ENCODE data around the gene ACKR2.
"Not testable (repeated sequence)": the region's sequence is repeated elsewhere in the genome, so short reads cannot be mapped to it uniquely, and the experiment has no call there.

The ACKR2 gene

DNA sequence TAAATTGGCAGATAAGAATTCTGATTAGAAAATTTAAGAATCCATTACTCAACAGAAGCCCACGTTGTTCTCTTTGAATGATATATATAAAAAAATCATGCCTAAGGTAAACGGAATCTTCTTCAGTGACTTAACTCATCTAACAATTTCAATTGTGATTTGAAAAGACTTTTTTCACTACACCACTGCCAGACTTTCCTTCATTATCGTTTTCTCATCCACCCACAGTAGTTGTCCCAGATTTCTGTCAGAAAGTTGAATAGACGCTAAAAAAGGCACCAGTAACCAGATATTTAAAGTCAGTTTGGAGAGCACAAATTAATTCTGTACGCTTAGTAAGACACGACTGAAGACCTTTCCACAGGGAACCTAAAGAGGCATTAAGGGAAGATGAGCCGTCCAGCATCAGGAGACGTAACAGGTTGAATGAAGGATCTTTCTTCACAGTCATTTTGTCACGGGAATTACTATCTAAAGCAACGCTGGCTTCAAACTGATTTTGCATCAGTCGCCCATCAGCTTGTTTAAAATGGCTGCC, 6.3 kb upstream of the ACKR2 start:
- DNase-seq, result no peak

DNA sequence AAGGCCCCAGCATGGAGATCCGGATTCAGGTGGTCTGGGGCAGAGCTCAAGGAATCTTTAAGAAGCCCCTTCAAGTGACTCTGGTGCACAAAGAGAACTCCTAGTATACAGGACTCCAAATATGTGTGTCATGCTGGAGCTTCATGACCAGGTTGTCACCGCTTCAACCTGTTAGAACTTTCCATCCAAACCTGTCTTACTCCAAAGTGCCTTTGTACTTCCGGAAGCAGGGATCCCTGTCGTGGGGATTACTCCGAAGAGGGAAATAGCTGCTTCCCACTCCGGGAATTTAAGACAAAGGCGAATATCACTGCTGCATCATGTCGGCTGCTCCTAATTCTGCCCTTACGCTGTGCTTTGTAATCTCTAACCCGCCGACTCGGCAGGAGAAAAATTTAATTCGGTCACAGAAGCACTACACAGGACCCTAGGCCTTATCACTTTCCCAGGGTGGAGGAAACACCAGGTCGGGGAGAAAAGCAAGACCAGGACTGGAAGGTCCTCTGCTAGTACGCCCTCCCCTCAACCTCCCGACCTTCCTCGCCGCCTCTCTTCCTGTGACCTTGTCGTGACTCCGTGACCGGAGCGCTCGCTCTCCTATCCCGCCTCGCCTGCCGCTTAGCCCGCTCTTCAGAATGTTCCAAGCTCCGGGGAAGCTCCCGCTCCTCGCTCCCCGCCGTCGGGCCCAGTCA, 5.7 kb upstream of the ACKR2 start:
- peak in 1 of 2 donors; percentile 21 for DNase-seq

DNA sequence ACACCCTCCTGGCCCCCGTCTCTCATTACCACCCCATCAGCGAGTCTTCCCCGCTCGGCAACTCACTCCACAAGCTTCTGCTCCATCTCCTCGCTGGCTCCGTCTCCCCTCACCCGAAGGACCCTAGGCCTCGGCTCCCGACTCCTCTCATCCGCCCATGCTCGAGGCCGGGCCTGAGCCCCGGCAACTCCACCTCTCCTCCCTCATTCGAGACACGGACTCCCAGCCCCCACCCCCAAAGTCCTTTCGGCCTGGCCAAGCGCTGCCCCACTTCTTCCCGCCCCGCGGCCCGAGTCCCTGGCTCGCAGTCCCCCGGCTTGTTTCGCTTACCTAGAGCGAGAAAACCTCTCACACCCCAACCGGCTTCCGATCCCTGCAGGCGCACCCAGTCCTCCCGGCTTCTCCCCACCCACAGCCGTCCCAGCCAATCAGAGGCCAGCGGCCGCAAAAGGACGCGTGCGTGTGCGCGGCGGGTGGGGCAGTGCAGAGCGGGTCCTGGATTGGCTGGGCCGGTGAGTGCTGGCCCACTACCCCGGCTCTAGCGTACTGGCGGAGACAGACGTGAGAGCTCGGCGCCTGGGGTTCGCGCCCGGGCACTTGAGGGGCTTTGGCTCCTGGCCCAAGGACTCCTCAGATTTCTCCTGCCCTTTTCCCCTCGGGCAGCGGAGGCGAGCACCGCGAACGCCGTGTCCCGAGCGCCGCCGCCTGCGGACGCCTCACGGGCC, 5.0 kb upstream of the ACKR2 start, which contains the start of gene HIGD1A:
TSS of gene HIGD1A (minus strand) at position 385 of the 725 bp plus-strand sequence. CDS start 10,237 bp downstream, outside the sequence.
- DNase-seq, result peak; percentile 95 to 96

DNA sequence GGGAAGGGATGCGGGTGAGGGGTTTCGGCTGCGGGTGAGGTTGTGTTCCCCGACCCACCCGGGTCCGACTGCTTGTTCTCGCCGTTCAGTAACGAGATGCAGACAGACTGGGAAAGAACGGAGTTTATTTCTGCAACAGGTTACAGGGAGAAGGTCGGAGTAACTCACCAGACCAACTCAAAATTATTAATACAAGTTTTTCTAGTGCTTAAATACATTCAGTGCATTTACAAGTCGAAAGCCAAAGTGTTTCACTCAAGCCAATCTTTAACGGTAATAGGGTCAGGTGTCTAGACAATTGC, 4.5 kb upstream of the ACKR2 start:
- DNase-seq, result no peak

DNA sequence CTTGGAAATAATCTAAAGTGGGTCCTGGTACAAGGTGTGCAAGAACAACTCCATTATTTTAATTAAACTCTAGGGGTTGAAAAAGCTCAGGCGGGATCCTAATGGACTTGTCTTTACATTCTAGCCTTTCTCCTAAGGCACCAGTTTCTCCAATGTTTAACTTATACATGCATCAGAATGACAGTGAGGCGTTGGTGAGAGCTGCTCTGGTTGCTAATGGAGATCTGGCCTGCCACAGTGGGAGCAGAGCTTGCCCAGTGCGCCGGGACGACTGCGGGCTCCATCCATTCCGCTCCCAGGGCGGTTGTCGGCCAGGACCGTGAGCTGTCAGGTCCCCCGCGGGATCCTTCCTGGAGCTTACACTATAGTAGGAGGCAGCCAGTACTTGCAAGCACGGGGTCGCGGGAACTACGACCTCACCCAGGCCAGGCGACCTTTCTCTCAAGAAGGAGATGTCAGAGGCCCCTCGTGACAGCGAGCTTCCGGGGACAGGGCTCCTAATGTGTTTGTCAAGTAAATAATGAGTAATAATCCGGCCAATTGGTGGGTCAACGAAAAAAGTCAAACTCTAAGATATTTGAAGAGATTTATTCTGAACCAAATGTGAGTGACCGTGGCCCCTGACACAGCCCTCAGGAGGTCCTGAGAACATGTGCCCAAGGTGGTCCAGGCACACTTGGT, 4.0 kb upstream of the ACKR2 start:
- DNase-seq, result no peak

DNA sequence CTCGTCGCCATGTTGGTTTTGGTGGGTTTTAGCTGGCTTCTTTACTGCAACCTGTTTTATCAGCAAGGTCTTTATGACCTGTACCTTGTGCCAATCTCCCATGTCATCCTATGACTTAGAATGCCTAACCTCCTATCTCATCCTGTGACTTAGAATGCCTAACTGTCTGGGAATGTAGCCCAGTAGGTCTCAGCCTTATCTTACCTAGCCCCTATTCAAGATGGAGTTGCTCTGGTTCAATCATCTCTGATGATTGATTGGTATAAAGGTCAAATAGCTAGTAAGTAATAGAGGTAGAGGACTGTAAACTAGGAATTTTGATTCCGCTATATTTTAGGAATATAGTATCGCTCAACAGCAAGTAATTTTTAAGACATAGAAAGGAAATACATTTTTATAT, 1.3 kb upstream of the ACKR2 start:
- DNase-seq, result no peak

DNA sequence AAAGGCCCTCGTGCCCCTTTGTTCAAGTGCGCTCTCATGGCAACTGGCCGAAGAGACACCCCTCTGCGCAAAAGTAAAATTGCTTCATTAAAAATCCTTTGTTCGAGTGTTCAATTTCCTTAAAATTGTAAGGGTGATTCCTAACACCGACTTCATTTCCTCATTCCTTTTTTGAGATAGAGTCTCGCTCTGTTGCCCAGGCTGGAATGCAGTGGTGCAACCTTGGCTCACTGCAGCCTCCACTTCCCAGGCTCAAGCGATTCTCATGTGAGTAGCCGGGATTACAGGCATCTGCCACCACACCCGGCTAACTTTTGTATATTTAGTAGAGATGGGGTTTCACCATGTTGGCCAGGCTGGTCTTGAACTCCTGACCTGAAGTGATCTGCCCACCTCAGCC, 1.5 kb downstream of the ACKR2 start:
- not testable (repeated sequence) for DNase-seq

DNA sequence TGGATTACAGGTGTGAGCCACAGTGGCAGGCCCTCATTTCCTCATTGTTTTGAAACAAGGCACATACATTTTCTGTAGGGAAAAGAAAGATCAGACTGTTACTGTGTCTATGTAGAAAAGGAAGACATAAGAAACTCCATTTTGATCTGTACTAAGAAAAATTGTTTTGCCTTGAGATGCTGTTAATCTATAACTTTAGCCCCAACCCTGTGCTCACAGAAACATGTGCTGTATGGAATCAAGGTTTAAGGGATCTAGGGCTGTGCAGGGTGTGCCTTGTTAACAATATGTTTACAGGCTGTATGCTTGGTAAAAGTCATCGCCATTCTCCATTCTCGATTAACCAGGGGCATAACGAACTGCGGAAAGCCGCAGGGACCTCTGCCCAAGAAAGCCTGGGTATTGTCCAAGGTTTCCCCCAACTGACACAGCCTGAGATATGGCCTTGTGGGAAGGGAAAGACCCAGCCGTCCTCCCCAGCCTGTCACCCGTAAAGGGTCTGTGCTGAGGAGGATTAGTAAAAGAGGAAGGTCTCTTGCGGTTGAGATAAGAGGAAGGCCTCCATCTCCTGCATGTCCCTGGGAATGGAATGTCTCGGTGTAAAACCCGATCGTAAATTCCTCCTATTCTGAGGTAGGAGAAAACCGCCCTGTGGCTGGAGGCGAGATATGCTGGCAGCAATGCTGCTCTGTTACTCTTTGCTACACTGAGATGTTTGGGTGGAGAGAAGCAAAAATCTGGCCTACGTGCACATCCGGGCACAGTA, 2.1 kb downstream of the ACKR2 start:
- DNase-seq, result not testable (repeated sequence)

DNA sequence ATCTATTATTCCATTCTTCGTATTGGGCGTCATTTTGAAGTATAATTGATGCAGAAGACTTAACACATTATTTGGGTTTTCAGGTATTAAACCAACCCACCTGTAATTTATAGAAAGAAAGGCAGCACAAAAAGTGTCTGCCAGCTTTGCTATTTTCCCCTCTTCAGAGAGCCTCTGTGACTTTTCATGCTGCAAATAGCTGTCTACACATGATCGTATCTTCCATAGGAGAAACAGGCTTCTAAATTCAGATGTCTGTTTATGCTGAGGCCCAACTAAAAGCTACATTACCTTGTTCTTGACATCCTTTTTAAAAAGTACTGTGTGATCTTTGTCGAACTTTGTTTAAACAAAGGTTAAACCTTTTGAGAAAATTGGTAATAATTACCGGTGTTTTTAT, 5.0 kb downstream of the ACKR2 start:
- no peak for DNase-seq

DNA sequence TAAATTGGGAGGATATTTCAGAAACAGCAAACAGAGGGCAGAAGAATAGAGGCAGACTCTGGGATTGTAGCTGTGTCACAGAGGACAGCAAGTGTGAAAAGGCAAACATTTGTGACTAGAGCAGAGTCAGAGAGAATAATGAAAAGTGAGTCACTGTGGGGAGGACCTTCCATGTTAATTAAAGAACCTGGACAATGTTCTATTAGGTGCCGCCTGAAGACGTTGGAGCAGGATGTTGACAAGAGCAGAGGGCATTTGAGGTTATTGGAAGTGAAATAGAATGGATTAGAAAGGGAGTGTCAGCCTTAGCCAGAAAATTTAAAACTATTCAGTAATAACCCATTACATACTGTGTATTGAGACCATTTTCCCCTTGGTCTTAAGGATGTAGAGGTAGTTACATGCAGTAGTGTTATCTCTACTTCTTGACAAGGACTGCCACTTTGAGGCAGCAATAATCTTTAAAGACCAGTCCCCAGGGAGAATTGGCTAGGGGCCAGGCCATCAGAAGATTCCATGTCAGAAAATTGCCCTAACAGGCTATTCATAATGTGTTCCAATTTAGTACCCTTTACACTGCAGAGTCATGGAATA, 5.8 kb downstream of the ACKR2 start:
- DNase-seq, result no peak

DNA sequence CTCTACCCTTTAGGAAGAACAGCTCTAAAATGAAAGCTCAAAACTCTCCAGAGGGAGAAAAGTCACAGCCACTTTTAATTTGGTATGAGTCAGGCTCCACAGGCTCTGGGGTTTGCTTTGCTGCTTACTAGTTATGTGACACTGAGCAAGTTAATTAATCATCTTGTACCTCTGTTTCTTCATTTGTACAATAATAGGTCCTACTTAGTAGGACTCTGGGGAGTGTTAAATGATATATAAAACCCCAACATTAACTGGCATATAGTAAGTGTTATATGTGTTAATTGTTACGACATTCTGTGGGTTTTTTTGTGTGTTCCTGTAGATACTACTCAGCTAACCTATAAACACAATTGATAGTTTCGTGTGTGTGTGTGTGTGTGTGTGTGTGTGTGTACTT, 6.6 kb downstream of the ACKR2 start:
- no peak for DNase-seq

DNA sequence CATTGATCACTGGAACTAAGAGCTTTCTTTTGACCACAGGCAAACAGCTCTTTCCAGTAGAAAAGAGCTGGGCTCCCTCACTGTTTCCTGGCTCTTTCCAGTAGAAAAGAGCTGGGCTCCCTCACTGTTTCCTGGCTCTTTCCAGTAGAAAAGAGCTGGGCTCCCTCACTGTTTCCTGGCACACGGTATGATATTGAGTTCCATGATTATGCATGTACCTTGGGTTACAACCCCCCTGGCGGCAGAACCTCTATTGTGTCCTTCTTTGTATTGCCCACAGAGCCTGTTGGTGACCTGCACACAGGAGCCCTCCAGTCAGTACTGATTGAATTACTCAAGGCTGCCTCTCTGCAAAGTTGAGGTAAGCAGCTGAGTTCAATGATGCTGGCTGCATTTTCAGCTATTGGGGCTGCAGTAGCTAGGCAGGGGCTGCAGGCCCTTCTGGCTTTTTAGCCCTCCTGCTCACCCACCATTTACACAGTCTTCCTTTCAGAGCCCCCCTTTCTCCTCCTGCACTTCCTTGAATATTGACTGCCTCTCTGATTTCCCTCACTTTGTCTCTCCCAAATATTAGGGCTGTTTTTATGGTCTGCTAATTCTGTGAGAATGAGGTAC, 10.2 kb downstream of the ACKR2 start:
- no peak for DNase-seq

DNA sequence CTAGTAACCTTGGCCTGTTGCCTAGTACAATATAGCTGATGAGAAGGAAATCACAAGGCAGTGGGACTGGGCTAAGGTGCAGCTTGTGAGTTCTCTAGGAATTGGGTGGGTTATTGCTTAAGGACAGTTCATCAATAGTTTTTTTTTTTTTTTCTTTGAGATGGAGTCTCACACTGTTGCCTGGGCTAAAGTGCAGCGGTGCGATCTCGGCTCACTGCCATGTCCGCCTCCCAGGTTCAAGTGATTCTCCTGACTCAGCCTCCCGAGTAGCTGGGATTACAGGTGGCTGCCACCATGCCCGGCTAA, 11.5 kb downstream of the ACKR2 start:
- no peak for DNase-seq

DNA sequence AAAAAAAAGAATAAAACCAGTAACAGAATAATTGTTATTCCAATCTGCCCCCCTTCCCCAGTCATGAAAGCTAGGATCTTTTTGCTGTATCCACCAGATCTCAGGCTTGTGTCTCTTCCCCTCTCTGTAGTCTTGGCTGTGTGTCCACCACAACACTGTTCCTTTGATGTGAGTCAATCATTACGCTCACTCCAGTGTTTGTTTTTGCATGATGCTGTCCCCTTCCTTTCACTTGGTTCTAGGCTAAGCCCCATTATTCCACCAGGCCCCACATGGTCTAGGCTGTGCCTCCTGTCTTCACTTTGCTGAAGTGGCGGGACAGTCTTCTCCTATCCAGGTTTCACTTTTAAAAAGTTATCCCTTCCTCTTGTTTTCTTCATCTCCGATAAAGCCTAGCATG, 13.6 kb downstream of the ACKR2 start:
- DNase-seq, result no peak

DNA sequence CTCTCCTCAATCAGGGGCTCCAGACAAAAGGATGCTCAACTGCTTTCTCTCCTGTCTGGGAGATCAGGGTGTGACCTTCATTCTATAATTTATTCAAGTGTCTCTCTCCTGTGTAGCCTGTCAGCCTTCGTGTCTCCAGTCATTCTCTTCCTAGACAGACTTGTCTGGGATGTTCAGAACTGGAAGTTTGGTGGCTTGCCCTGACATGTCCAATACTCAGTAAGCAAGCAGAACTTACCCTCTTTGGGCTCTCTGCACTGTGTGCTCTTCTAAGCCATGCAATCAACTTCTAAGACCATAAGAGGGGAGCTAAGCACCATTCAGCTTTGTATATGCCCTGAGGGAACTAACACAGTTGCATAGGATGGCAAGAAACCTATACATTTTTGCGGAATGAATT, 14.1 kb downstream of the ACKR2 start:
- no peak for DNase-seq

DNA sequence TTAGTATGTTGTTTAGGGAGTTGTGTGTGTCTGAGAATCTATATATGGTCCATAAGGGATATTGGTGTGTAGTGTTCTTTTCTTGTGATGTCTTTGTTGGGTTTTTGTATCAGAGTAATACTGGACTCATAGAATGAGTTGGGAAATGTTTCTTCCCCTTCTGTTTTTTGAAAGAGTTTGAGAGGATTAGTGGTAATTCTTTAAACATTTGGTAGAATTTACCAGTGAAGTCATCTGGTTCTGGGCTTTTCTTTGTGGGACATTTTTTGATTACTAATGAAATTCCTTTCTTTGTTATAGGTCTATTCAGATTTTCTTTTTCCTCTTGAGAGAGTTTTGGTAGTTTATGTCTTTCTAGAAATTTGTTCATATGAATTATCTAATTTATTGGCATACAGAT, 16.9 kb downstream of the ACKR2 start:
- no peak for DNase-seq

DNA sequence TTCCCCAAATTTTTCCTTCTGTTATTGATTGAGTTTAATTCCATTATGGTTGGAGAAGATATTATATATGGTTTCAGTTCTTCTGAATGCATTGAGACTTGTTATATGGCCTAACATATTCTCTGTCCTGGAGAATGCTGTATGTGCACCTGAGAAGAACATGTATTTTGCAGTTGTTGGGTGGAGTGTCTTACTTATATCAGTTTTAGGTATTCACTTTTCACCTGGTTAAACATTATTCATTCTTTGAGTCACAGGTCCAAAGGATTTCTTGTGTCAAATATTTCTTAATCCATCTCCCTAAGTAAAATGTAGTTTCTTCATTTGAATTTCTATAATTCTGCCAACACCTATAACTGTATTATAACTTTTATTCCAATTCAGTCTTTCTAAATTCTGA, 17.8 kb downstream of the ACKR2 start:
- DNase-seq, result no peak

DNA sequence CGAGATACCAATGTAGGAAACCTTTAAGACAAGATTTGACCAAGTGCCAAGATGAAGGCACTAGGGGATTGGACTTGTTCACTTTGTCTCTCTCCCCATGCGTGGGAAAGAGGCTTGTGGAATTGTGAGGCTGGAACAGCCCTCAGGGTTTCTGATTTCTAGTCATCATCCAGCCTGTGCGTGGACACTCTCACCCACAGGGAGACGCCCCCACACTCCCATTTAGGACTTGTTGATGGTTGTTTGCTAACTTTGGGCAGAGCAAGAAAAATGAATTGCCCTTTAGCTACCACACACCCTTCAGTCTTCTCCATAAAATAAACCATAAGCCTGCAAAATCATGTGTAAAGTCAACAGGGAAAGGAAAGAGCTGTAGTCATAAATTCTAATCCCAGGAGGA, 18.4 kb downstream of the ACKR2 start:
- no peak for DNase-seq

DNA sequence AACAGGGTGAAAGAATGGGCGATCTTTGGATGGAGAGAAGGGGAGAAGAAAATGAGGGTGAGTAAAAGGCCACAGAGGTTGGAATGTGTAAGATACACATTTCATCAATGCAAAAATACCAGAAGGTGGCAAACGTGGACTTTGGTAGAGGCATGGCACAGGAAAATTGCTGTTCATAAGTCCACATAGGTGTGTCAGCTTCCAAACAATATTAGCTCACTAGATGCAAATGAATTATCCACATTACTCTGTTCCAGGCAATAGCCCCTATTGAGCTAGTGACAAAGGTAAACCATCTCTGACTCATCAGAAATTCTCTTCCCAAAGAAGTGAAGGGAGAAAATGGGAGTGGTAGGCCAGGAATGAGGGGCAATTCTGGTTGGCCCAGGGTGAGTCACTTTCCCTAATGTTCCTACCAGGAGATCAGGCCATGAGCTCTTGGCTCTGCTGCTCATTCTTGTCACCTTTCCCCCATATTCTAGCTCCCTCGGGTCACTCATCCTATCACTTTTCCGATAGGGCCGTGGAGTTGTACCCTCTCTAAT, 19.9 kb downstream of the ACKR2 start:
- no peak for DNase-seq

DNA sequence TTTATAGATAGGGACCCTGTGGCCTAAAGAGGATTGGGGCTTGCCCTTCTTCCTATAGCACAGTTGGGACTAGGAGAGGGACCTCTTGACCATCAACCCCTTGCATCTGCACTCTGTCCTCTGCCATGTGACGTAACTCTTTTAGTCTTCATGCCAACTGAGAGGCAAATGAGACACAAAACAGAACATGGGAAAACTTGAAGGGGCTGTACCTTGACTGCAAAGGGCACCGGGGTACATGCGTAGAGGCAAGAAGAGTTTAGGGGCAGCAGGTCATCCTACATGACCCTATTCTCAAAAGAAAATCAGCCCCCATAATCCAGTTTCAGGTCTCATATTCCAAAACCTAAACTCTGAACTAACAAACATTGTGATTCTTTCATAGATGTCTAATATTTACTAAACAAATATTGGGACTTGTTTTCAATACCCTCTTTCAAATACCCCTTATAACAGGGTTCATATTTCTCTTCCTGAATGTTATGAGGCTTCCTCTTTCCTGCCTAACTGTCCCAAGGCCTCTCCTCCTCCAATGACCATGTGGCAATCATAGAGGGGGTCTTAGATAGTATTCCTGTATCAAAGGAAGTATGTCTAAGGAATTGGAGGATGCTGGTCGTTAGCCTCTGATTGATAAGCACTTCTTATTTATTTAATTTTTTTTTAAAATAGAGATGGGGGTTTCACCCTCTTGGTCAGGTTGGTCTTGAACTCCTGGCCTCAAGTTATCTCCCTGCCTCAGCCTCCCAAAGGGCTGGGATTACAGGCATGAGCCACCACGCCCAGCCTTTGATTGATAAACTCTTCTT, 20.6 kb downstream of the ACKR2 start:
- DNase-seq, result no peak

Measured in inflammatory macrophage (primary cell).